Fibroblast of lung (primary cell): Measurements from ENCODE around the gene HLA-DOA. TPM values are rescaled to one million over a fixed set of nuclear protein-coding genes. Genes with fewer than 3 reads are reported as not detected.

Experiments used
- DNase-seq, 2 donors: peaks; one replicate each; pipeline versions ENCODE4 v3.0.0 to v3.0.0-alpha.2; 2010; ENCODE audit warnings: low read depth in 2 of 2
- H2AFZ ChIP-seq: 2 replicates; pipeline ENCODE4 v1.5.1; 2012; ENCODE audit warnings: low read length, control low read depth, inconsistent platforms
- H3K27ac ChIP-seq: 2 replicates; pipeline ENCODE4 v1.5.1; 2011; ENCODE audit warnings: low read length, control low read depth; ENCODE audit not compliant: insufficient read depth
- H3K27me3 ChIP-seq: 2 replicates; pipeline ENCODE4 v1.5.1; 2011; ENCODE audit warnings: mild to moderate bottlenecking, low read length; ENCODE audit not compliant: control insufficient read depth, insufficient read depth
- H3K36me3 ChIP-seq: 2 replicates; pipeline ENCODE4 v1.5.1; 2011; ENCODE audit warnings: low read length; ENCODE audit not compliant: control insufficient read depth, insufficient read depth
- H3K4me1 ChIP-seq: 2 replicates; pipeline ENCODE4 v1.5.1; 2011; ENCODE audit warnings: low read length; ENCODE audit not compliant: control insufficient read depth, insufficient read depth; ENCODE audit errors: extremely low read depth
- H3K4me2 ChIP-seq: 2 replicates; pipeline ENCODE4 v1.5.1; 2011; ENCODE audit warnings: low read length, control low read depth; ENCODE audit not compliant: insufficient read depth; ENCODE audit errors: extremely low read depth
- H3K4me3 ChIP-seq, 4 experiments: fragments of 200-600 bp in 1 of 4; sonication (generic) in 1 of 4; replicated peaks in 1 of 4; 2 replicates each; pipeline ENCODE4 v1.5.1; 2011 to 2016; ENCODE audit warnings: low read length in 4 of 4, low read depth in 3 of 4, mild to moderate bottlenecking in 3 of 4, control low read depth in 2 of 4, inconsistent platforms in 1 of 4, mixed read lengths in 1 of 4; ENCODE audit not compliant: insufficient read depth in 1 of 4; ENCODE audit errors: control extremely low read depth in 1 of 4
- H3K79me2 ChIP-seq: 2 replicates; pipeline ENCODE4 v1.5.1; 2012; ENCODE audit warnings: mild to moderate bottlenecking, low read length, inconsistent platforms; ENCODE audit not compliant: control insufficient read depth, insufficient read depth
- H3K9ac ChIP-seq: 2 replicates; pipeline ENCODE4 v1.5.1; 2011; ENCODE audit warnings: mild to moderate bottlenecking, low read length, control low read depth; ENCODE audit not compliant: insufficient read depth
- H3K9me3 ChIP-seq: 2 replicates; pipeline ENCODE4 v1.5.1; 2012; ENCODE audit warnings: low read depth, low read length; ENCODE audit not compliant: control insufficient read depth, insufficient read depth
- H4K20me1 ChIP-seq: 2 replicates; pipeline ENCODE4 v1.5.1; 2011; ENCODE audit warnings: low read length; ENCODE audit not compliant: control insufficient read depth, insufficient read depth; ENCODE audit errors: extremely low read depth
- CTCF ChIP-seq, 2 donors: IDR thresholded peaks in 1 of 2; conservative IDR thresholded peaks in 1 of 2; 1 replicate in 1 of 2; 2 replicates in 1 of 2; pipeline ENCODE4 v1.5.1; 2011 to 2012; ENCODE audit warnings: low read length in 2 of 2, control low read depth in 1 of 2, inconsistent platforms in 1 of 2, low read depth in 1 of 2, mild to moderate bottlenecking in 1 of 2
- EZH2 ChIP-seq: IDR thresholded peaks from 2 replicates; pipeline ENCODE4 v1.5.1; 2012; ENCODE audit warnings: low read length, control low read depth, mild to moderate bottlenecking; ENCODE audit errors: missing control alignments
- polyA plus RNA-seq, 2 donors: library from polyadenylated mRNA; depleted of rRNA in 1 of 2; stranded (reverse) in 1 of 2; unstranded in 1 of 2; fragments of >200 nt; gene quantifications; 2 replicates each; pipeline ENCODE4 v1.2.1, GENCODE V29; 2011 to 2012; ENCODE audit warnings: missing spikeins in 1 of 2
- total RNA-seq: library from RNA; depleted of rRNA; stranded (reverse); fragments of >200 nt; gene quantifications from 2 replicates; pipeline ENCODE4 v1.2.1, GENCODE V29; 2014

The HLA-DOA gene
- total and polyA plus RNA-seq, 2 donors (not counting 1 experiment from before 2014, with no cell fraction given): not detected

- Histone ChIP-seq H3K36me3 (peaks cover 21% of the 10 kb centered on the region), H4K20me1 (no peaks in the 10 kb centered on the region), H2AFZ (no peak overlapping the region), H3K27ac (no peak overlapping the region), H3K4me3 (no peak overlapping the region), H3K27me3 (no peaks in the 10 kb centered on the region), H3K9me3 (no peaks in the 10 kb centered on the region), H3K9ac (no peak overlapping the region), H3K4me2 (no peak overlapping the region), H3K79me2 (peaks cover 25% of the 10 kb centered on the region), H3K4me1 (no peaks in the 10 kb centered on the region)
- no peak for TF ChIP-seq EZH2
- TF ChIP-seq CTCF (conservative IDR thresholded peaks at IDR 0.05 in 1 of 2, IDR thresholded peaks at IDR 0.05 in 1 of 2; ENCODE audit: low read depth in 1 of 2, low read length in 2 of 2): no peak
- no peak for DNase-seq
Observed at GRCh38 chr6:32982084-32982701, 27.2 kb downstream of the HLA-DOA start.

- H3K9ac ChIP-seq: no peak overlapping the region
- no peak overlapping the region for H2AFZ ChIP-seq
- TF ChIP-seq EZH2 (no peak), CTCF (conservative IDR thresholded peaks at IDR 0.05 in 1 of 2, IDR thresholded peaks at IDR 0.05 in 1 of 2; ENCODE audit: low read depth in 1 of 2, low read length in 2 of 2) (no peak)
- no peak overlapping the region for H3K4me2 ChIP-seq
- no peak for DNase-seq
- peaks cover 5% of the 10 kb centered on the region for H3K4me1 ChIP-seq
- no peak overlapping the region for H3K4me3 ChIP-seq
- no peaks in the 10 kb centered on the region for H3K27me3 ChIP-seq
- H3K9me3 ChIP-seq: no peaks in the 10 kb centered on the region
- H3K27ac ChIP-seq: no peak overlapping the region
- H4K20me1 ChIP-seq: peaks cover 7% of the 10 kb centered on the region
- H3K36me3 ChIP-seq: peaks cover 31% of the 10 kb centered on the region
- H3K79me2 ChIP-seq: peaks cover 41% of the 10 kb centered on the region
Observed at GRCh38 chr6:32980488-32981038, 28.8 kb downstream of the HLA-DOA start.

- Histone ChIP-seq H4K20me1 (peaks cover 13% of the 10 kb centered on the region), H3K4me2 (no peak overlapping the region), H3K27ac (no peak overlapping the region), H3K36me3 (peaks cover 32% of the 10 kb centered on the region), H3K27me3 (no peaks in the 10 kb centered on the region), H3K9ac (no peak overlapping the region), H3K79me2 (peaks cover 48% of the 10 kb centered on the region), H2AFZ (no peak overlapping the region), H3K9me3 (no peaks in the 10 kb centered on the region), H3K4me3 (no peak overlapping the region), H3K4me1 (peaks cover 5% of the 10 kb centered on the region)
- no peak for TF ChIP-seq EZH2
- no peak for TF ChIP-seq CTCF (conservative IDR thresholded peaks at IDR 0.05 in 1 of 2, IDR thresholded peaks at IDR 0.05 in 1 of 2; ENCODE audit: low read depth in 1 of 2, low read length in 2 of 2)
- DNase-seq: no peak
Observed at GRCh38 chr6:32979720-32980487, 29.5 kb downstream of the HLA-DOA start.
